Ovary (tissue), 3 donors: ENCODE data around the gene OPHN1.

Source experiments
- CTCF ChIP-seq, 3 donors: fragments of 450-650 bp in 2 of 3; fragments of 200-600 bp in 1 of 3; IDR thresholded peaks; one replicate each; pipeline versions ENCODE4 v1.5.1 to v1.8.0; 2016 to 2022; ENCODE audit warnings: antibody characterized with exemption in 3 of 3, mild to moderate bottlenecking in 1 of 3
- EP300 ChIP-seq: sonication (generic); formaldehyde crosslinking; IDR thresholded peaks from one replicate; pipeline ENCODE4 v1.6.1; 2017; ENCODE audit warnings: antibody characterized with exemption
- donor health status: DM: no; HTN: no; CAD: no.

GRCh38 chrX:68461093-68461492 is 27.8 kb upstream of the OPHN1 start:
- TF ChIP-seq CTCF (IDR thresholded peaks at IDR 0.05), result no peak
- no peak for TF ChIP-seq EP300
